Measurements from ENCODE around the gene RAB25. TPM values are rescaled to one million over a fixed set of nuclear protein-coding genes. Genes with fewer than 3 reads are reported as not detected.

Gene RAB25
- total RNA-seq, 1 donor from 2014 or later = 47.5 TPM

DNA sequence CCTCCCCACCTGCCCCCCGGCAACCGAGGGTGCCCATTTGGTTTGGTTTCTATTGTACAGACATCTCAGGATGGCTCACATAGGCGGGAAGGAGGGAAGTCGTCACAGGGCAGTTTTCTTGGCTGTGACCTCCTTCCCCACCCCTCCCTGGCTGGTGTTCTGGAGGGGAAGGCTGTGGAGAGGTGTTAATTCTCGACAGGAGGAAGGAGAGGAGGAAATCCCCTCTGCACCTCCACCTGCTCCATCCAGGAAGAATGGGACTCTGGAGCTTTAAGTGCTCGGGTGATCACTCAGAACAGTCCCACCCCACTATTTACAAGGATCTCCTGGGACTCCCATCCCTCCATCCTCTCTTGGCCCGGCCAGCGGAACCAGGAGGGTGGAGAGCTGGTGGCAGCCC is 13.7 kb downstream of the RAB25 start:
- TF ChIP-seq, protein P1, sequence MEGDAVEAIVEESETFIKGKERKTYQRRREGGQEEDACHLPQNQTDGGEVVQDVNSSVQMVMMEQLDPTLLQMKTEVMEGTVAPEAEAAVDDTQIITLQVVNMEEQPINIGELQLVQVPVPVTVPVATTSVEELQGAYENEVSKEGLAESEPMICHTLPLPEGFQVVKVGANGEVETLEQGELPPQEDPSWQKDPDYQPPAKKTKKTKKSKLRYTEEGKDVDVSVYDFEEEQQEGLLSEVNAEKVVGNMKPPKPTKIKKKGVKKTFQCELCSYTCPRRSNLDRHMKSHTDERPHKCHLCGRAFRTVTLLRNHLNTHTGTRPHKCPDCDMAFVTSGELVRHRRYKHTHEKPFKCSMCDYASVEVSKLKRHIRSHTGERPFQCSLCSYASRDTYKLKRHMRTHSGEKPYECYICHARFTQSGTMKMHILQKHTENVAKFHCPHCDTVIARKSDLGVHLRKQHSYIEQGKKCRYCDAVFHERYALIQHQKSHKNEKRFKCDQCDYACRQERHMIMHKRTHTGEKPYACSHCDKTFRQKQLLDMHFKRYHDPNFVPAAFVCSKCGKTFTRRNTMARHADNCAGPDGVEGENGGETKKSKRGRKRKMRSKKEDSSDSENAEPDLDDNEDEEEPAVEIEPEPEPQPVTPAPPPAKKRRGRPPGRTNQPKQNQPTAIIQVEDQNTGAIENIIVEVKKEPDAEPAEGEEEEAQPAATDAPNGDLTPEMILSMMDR (conservative IDR thresholded peaks at IDR 0.05; ENCODE audit: low read depth, low read length) = no peak
- H3K4me3 ChIP-seq (ENCODE audit: low read depth, low read length) = no peak overlapping the region
- no peak for DNase-seq (ENCODE audit: low read depth)

DNA sequence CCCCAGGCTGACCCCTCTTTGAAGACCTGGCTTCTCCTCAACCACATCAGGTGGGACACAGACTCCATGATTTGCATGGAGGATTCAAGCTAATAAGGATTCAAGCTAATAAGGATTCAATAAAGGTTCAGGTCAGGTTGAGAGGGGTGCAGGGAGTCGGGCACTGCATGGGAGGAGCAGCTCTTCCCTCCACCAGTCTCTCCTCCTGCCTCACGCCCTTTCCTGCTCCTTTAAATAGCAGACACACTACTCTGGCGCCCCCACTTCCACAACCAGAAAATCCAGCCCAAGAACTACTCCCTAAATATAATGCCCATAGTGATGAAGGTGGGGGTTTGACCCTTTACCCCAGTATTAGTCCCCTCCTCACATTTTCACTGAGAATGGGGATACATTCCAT is 14.2 kb downstream of the RAB25 start:
- H3K4me3 ChIP-seq (ENCODE audit: low read depth, low read length) = no peak overlapping the region
- DNase-seq (ENCODE audit: low read depth) = no peak
- TF ChIP-seq, protein P1 (conservative IDR thresholded peaks at IDR 0.05; ENCODE audit: low read depth, low read length) = no peak

DNA sequence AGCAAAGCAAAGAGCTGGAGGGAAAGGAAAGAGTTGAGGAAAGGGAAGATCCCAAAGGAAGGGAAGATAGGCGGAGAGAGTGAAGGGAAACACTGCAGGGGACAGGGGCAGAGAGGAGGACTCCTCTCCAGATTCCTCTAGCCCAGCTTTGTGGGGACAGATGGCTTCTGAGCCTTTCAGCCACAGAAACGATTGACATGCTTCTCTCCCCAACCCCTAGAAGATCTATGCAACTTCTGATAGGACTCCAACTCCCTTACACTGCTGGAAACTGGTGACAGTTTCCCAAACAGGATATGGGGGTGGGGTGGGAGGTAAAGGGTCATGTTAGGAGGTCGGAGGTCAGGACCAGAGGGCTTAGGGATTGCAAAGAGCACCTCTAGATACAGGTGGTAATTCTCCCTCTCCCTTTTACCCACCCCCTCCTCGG is 14.8 kb downstream of the RAB25 start:
- no peak for DNase-seq (ENCODE audit: low read depth)
- H3K4me3 ChIP-seq (ENCODE audit: low read depth, low read length) = peak overlapping the region; percentile 55
- TF ChIP-seq, protein P1 (conservative IDR thresholded peaks at IDR 0.05; ENCODE audit: low read depth, low read length) = no peak

DNA sequence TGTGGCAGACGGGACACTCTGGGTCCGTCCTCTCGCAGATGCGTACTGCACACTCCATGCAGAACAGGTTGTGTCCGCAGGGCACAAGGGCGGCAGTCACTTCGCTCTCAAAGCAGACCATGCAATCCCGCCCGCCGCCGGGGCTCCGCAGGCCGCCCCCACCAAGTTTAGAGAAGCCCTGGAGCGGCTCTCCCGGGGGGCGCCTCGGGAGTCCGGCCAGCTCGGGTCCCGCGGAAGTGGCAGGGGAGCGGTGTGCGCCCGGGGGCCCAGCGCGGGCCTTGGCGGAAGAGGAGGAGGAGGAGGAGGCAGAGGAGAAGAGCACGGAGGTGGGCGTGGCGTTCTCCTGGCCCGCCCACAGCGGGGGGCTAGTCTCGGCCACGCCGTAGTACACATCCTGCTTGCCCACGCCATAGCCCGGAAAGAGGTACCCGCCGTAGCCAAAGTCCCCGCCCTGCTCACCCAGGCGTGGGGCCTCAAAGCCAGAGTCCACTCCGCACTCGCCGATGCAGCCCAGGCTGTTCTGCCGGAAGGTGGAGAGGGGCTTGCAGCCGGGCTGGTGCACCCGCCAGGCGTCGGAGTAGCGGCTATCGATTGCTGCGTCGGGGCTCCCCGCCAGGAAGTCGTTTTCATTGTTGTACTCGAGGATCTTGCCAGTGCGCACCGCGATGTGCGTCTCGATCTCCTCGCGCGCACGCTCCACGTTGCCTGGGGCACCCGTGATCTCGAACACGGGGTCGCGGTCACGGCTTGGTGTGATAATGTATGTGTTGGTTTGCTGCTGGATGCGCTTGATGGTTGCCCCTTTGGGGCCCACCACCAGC is 15.9 kb downstream of the RAB25 start:
- TF ChIP-seq, protein P1 (conservative IDR thresholded peaks at IDR 0.05; ENCODE audit: low read depth, low read length) = no peak
- peak overlapping the region; percentile 55 for H3K4me3 ChIP-seq (ENCODE audit: low read depth, low read length)
- no peak for DNase-seq (ENCODE audit: low read depth)

DNA sequence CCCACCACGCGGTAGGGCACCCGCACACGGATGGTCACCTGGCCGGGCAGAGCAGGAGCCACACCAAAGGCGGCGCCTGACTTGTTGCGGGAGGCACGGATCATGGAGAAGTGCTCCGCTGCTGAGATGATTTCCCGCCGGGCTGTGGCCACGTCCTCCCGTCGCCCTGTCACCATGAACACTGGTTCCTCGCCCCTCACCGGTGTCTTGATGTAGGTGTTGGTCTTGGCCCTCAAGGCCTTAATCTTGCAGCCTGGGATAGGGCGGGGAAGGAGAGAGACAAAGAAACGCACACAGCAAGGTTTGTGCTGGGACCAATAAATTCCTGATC is 16.4 kb downstream of the RAB25 start:
- no peak overlapping the region for H3K4me3 ChIP-seq (ENCODE audit: low read depth, low read length)
- TF ChIP-seq, protein P1 (conservative IDR thresholded peaks at IDR 0.05; ENCODE audit: low read depth, low read length) = no peak
- no peak for DNase-seq (ENCODE audit: low read depth)

DNA sequence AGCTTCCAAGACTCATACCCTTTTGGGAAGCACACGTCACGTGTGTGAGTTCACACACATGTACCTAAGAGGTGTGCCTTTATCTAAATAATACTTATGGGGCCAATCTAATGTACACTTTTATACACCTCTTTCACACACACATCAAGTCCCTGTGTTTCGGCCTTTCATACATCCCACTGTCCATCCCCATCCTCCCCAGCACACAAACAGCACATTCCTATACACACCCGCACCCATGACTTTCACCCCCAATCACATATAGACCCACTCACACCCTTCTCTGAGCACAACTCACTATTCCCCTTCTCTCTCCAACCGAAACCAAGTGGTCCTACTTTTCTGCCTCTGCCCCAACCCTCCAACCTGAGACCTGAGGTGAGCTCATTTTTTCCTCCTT is 17.8 kb downstream of the RAB25 start:
- no peak for DNase-seq (ENCODE audit: low read depth)
- TF ChIP-seq, protein P1 (conservative IDR thresholded peaks at IDR 0.05; ENCODE audit: low read depth, low read length) = no peak
- no peak overlapping the region for H3K4me3 ChIP-seq (ENCODE audit: low read depth, low read length)

DNA sequence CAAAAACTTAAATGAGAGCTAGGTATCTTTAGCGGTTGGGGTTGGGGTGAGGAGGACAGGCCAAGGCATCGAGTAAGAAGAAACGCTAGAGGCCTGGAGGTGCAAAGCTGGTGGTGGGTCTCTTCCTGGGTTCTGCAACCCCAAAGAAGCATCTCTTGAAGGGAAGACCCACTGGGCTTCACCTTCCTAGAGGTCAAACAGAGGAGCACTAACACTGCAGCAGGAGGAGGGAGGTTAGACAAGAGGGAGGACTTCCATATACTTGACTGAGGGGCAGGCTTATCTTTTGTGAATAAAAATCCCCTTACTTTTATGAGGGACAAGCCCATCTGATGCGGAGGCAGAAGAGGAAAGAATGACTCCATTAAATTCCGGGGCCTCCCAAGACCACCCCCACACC is 18.8 kb downstream of the RAB25 start:
- H3K4me3 ChIP-seq (ENCODE audit: low read depth, low read length) = no peak overlapping the region
- TF ChIP-seq, protein P1 (conservative IDR thresholded peaks at IDR 0.05; ENCODE audit: low read depth, low read length) = no peak
- no peak for DNase-seq (ENCODE audit: low read depth)

Data from epithelial cell of proximal tubule (primary cell).